ENCODE measurements around the gene USP34.

The USP34 gene

GRCh38 chr2:61214171-61214570, 256.7 kb downstream of the USP34 start:
- no peak for DNase-seq (ENCODE audit: low read depth in 1 of 2, low spot score in 1 of 2)
- Histone ChIP-seq H3K27ac (replicated peaks) (no peak overlapping the region), H3K4me3 (replicated peaks; ENCODE audit: insufficient read depth, low read length) (no peak overlapping the region), H3K27me3 (ENCODE audit: insufficient read depth, poor library complexity, severe bottlenecking) (no peaks in the 10 kb centered on the region)
- TF ChIP-seq GABPA (IDR thresholded peaks at IDR 0.05; ENCODE audit: low read depth): no peak
- TF ChIP-seq, protein P1, sequence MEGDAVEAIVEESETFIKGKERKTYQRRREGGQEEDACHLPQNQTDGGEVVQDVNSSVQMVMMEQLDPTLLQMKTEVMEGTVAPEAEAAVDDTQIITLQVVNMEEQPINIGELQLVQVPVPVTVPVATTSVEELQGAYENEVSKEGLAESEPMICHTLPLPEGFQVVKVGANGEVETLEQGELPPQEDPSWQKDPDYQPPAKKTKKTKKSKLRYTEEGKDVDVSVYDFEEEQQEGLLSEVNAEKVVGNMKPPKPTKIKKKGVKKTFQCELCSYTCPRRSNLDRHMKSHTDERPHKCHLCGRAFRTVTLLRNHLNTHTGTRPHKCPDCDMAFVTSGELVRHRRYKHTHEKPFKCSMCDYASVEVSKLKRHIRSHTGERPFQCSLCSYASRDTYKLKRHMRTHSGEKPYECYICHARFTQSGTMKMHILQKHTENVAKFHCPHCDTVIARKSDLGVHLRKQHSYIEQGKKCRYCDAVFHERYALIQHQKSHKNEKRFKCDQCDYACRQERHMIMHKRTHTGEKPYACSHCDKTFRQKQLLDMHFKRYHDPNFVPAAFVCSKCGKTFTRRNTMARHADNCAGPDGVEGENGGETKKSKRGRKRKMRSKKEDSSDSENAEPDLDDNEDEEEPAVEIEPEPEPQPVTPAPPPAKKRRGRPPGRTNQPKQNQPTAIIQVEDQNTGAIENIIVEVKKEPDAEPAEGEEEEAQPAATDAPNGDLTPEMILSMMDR (IDR thresholded peaks at IDR 0.05; ENCODE audit: insufficient read depth, low read length): no peak
- TF ChIP-seq, protein P2, sequence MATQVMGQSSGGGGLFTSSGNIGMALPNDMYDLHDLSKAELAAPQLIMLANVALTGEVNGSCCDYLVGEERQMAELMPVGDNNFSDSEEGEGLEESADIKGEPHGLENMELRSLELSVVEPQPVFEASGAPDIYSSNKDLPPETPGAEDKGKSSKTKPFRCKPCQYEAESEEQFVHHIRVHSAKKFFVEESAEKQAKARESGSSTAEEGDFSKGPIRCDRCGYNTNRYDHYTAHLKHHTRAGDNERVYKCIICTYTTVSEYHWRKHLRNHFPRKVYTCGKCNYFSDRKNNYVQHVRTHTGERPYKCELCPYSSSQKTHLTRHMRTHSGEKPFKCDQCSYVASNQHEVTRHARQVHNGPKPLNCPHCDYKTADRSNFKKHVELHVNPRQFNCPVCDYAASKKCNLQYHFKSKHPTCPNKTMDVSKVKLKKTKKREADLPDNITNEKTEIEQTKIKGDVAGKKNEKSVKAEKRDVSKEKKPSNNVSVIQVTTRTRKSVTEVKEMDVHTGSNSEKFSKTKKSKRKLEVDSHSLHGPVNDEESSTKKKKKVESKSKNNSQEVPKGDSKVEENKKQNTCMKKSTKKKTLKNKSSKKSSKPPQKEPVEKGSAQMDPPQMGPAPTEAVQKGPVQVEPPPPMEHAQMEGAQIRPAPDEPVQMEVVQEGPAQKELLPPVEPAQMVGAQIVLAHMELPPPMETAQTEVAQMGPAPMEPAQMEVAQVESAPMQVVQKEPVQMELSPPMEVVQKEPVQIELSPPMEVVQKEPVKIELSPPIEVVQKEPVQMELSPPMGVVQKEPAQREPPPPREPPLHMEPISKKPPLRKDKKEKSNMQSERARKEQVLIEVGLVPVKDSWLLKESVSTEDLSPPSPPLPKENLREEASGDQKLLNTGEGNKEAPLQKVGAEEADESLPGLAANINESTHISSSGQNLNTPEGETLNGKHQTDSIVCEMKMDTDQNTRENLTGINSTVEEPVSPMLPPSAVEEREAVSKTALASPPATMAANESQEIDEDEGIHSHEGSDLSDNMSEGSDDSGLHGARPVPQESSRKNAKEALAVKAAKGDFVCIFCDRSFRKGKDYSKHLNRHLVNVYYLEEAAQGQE (IDR thresholded peaks at IDR 0.05; ENCODE audit: insufficient replicate concordance, low read depth): no peak
- no peak for TF ChIP-seq POLR2AphosphoS5 (IDR thresholded peaks at IDR 0.05; ENCODE audit: low read depth)
- TF ChIP-seq SPI1 (IDR thresholded peaks at IDR 0.05; ENCODE audit: borderline replicate concordance, low read depth): no peak

DNA sequence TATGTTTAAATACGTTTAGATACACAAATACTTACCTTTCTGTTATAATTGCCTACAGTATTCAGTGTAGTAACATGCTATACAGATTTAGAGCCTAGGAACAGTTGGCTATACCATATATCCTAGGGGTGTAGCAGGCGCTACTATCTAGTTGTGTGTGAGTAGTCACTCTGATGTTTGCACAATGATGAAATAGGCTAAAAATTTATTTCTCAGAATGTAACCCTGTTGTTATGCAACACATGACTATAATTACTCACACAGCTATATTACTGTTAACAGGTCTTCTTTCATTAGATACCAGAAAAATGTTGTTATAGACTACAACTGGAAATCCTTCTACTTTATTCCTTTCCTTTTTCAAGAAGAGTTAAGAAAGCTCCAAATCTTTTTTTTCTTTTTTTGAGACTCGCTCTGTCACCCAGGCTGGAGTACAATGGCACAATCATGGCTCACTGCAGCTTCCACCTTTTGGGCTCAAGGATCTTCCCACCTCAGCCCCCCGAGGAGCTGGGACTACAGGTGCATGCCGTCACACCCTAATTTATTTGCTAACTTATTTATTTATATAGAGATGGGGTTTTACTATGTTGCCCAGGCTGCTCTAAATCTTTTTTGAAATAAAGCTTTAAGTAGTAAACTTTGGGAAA, 260.4 kb downstream of the USP34 start:
- H3K27ac ChIP-seq (replicated peaks): no peak overlapping the region
- TF ChIP-seq, protein P2 (IDR thresholded peaks at IDR 0.05; ENCODE audit: insufficient replicate concordance, low read depth): no peak
- TF ChIP-seq GABPA (IDR thresholded peaks at IDR 0.05; ENCODE audit: low read depth) (no peak), SPI1 (IDR thresholded peaks at IDR 0.05; ENCODE audit: borderline replicate concordance, low read depth) (no peak), POLR2AphosphoS5 (IDR thresholded peaks at IDR 0.05; ENCODE audit: low read depth) (no peak)
- TF ChIP-seq, protein P1 (IDR thresholded peaks at IDR 0.05; ENCODE audit: insufficient read depth, low read length): no peak
- DNase-seq (ENCODE audit: low read depth in 1 of 2, low spot score in 1 of 2): peak in 1 of 2 experiments; percentile 40
- H3K27me3 ChIP-seq (ENCODE audit: insufficient read depth, poor library complexity, severe bottlenecking): no peaks in the 10 kb centered on the region
- no peak overlapping the region for H3K4me3 ChIP-seq (replicated peaks; ENCODE audit: insufficient read depth, low read length)

GRCh38 chr2:61205132-61205531, 265.8 kb downstream of the USP34 start:
- Histone ChIP-seq H3K4me3 (replicated peaks; ENCODE audit: insufficient read depth, low read length) (no peak overlapping the region), H3K27me3 (ENCODE audit: insufficient read depth, poor library complexity, severe bottlenecking) (no peaks in the 10 kb centered on the region), H3K27ac (replicated peaks) (no peak overlapping the region)
- no peak for DNase-seq (ENCODE audit: low read depth in 1 of 2, low spot score in 1 of 2)
- TF ChIP-seq SPI1 (IDR thresholded peaks at IDR 0.05; ENCODE audit: borderline replicate concordance, low read depth) (no peak), POLR2AphosphoS5 (IDR thresholded peaks at IDR 0.05; ENCODE audit: low read depth) (no peak), GABPA (IDR thresholded peaks at IDR 0.05; ENCODE audit: low read depth) (no peak)
- TF ChIP-seq, protein P1 (IDR thresholded peaks at IDR 0.05; ENCODE audit: insufficient read depth, low read length): no peak
- TF ChIP-seq, protein P2 (IDR thresholded peaks at IDR 0.05; ENCODE audit: insufficient replicate concordance, low read depth): no peak
